Calu3 (cell line): ENCODE results near the gene GRK5. TPM values are rescaled to one million over a fixed set of nuclear protein-coding genes. Genes with fewer than 3 reads are reported as not detected.

ENCODE experiments used
- BruUV-seq: library from RNA; stranded (reverse); fragments of 400-500 nt; replicated peaks from 2 replicates; lab custom pipeline; 2021; lab: Mats Ljungman, UMichigan
- CTCF ChIA-PET: fragments of 300-600 bp; sonication (Branson Sonifier 250); formaldehyde crosslinking; loops from one replicate; lab custom pipeline; 2022; ENCODE audit warnings: antibody characterized with exemption; lab: Charles Lee
- DNase-seq: peaks from one replicate; pipeline ENCODE4 v3.0.0; 2022
- H3K27ac Mint-ChIP-seq: one replicate; pipeline ENCODE4 v1.8.0; 2022; ENCODE audit warnings: mixed read lengths; ENCODE audit not compliant: unreplicated experiment
- H3K27me3 Mint-ChIP-seq: one replicate; pipeline ENCODE4 v1.8.0; 2022; ENCODE audit warnings: mixed read lengths; ENCODE audit not compliant: unreplicated experiment
- H3K36me3 Mint-ChIP-seq: one replicate; pipeline ENCODE4 v1.8.0; 2022; ENCODE audit warnings: mild to moderate bottlenecking, moderate library complexity, mixed read lengths; ENCODE audit not compliant: insufficient read depth, unreplicated experiment
- H3K4me1 Mint-ChIP-seq: one replicate; pipeline ENCODE4 v1.8.0; 2022; ENCODE audit warnings: mild to moderate bottlenecking, low read depth, mixed read lengths; ENCODE audit not compliant: unreplicated experiment
- H3K4me3 Mint-ChIP-seq: one replicate; pipeline ENCODE4 v1.8.0; 2022; ENCODE audit warnings: mild to moderate bottlenecking, low read depth, moderate library complexity, mixed read lengths; ENCODE audit not compliant: unreplicated experiment
- H3K9me3 Mint-ChIP-seq: one replicate; pipeline ENCODE4 v1.8.0; 2022; ENCODE audit warnings: low read depth, mixed read lengths; ENCODE audit not compliant: unreplicated experiment
- CTCF ChIP-seq: fragments of 200-600 bp; IDR thresholded peaks from one replicate; pipeline ENCODE4 v1.8.0; 2022; ENCODE audit warnings: antibody characterized with exemption; ENCODE audit not compliant: unreplicated experiment
- intact Hi-C: fragments of 100-400 bp; cut with micrococcal nuclease; formaldehyde crosslinking; loops from one replicate; pipeline ENCODE4 v1.10.0; 2022; ENCODE audit not compliant: unreplicated experiment
- total RNA-seq: library from RNA; stranded (reverse); gene quantifications from 2 replicates; pipeline ENCODE4 v1.2.3, GENCODE V29; 2022

GRK5 gene
- total RNA-seq, 1 experiment from 2014 or later: 4.4 TPM

GRCh38 chr10:119216127-119216526 is 8.8 kb downstream of the GRK5 start:
- no TSS peak for BruUV-seq
- no peaks in the 10 kb centered on the region for H3K36me3 Mint-ChIP-seq
- CTCF ChIA-PET: no interaction called here
- H3K27ac Mint-ChIP-seq: no peak overlapping the region
- no peaks in the 10 kb centered on the region for H3K4me1 Mint-ChIP-seq
- H3K9me3 Mint-ChIP-seq: no peaks in the 10 kb centered on the region
- H3K4me3 Mint-ChIP-seq: no peak overlapping the region
- no peak for DNase-seq
- intact Hi-C loops: no loop called here
- TF ChIP-seq CTCF: no peak
- H3K27me3 Mint-ChIP-seq: no peaks in the 10 kb centered on the region

GRCh38 chr10:119217401-119217800 is 10.0 kb downstream of the GRK5 start:
- no peaks in the 10 kb centered on the region for H3K9me3 Mint-ChIP-seq
- TF ChIP-seq CTCF: no peak
- no peak overlapping the region for H3K27ac Mint-ChIP-seq
- no peaks in the 10 kb centered on the region for H3K36me3 Mint-ChIP-seq
- intact Hi-C loops: no loop called here
- H3K27me3 Mint-ChIP-seq: no peaks in the 10 kb centered on the region
- BruUV-seq: no TSS peak
- CTCF ChIA-PET: no interaction called here
- no peak overlapping the region for H3K4me3 Mint-ChIP-seq
- peaks cover 6% of the 10 kb centered on the region for H3K4me1 Mint-ChIP-seq
- DNase-seq: no peak

- Mint-ChIP-seq H3K9me3 (no peaks in the 10 kb centered on the region), H3K4me3 (no peak overlapping the region), H3K36me3 (no peaks in the 10 kb centered on the region), H3K27me3 (no peaks in the 10 kb centered on the region), H3K27ac (no peak overlapping the region), H3K4me1 (peaks cover 10% of the 10 kb centered on the region)
- no peak for DNase-seq
- CTCF ChIA-PET: interaction anchor here (0.7 kb wide), 1 partner anchor 10 kb away, joined by 4 read pairs; no protein-coding TSS in a partner anchor
- BruUV-seq: no TSS peak
- intact Hi-C loops: no loop called here
- TF ChIP-seq CTCF: no peak
Observed at GRCh38 chr10:119217991-119218490, 10.7 kb downstream of the GRK5 start.

- no TSS peak for BruUV-seq
- Mint-ChIP-seq H3K9me3 (no peaks in the 10 kb centered on the region), H3K4me1 (peaks cover 10% of the 10 kb centered on the region), H3K4me3 (no peak overlapping the region), H3K27ac (no peak overlapping the region), H3K27me3 (no peaks in the 10 kb centered on the region), H3K36me3 (no peaks in the 10 kb centered on the region)
- intact Hi-C loops: no loop called here
- no peak for TF ChIP-seq CTCF
- CTCF ChIA-PET: no interaction called here
- no peak for DNase-seq
Observed at GRCh38 chr10:119219871-119220270, 12.5 kb downstream of the GRK5 start.
